Skeletal muscle cell (primary cell): ENCODE results near the gene IL21.

Experiments used
- DNase-seq: peaks from one replicate; pipeline ENCODE4 v3.0.0-alpha.2; 2010; ENCODE audit warnings: low read depth
- H3K4me3 ChIP-seq: 2 replicates; pipeline ENCODE4 v1.5.1; 2011; ENCODE audit warnings: low read depth, mild to moderate bottlenecking, control low read depth, low read length, moderate library complexity

IL21 gene

GRCh38 chr4:122636697-122637096, 15.8 kb upstream of the IL21 start:
- no peak for DNase-seq
- H3K4me3 ChIP-seq, result no peak overlapping the region

- H3K4me3 ChIP-seq, result no peak overlapping the region
- no peak for DNase-seq
Measured at GRCh38 chr4:122635205-122635604, 14.3 kb upstream of the IL21 start.

GRCh38 chr4:122633211-122633610, 12.3 kb upstream of the IL21 start:
- no peak overlapping the region for H3K4me3 ChIP-seq
- no peak for DNase-seq

GRCh38 chr4:122632396-122633143, 11.7 kb upstream of the IL21 start:
- no peak overlapping the region for H3K4me3 ChIP-seq
- DNase-seq, result no peak

GRCh38 chr4:122625156-122625555, 4.3 kb upstream of the IL21 start:
- H3K4me3 ChIP-seq, result no peak overlapping the region

GRCh38 chr4:122624205-122624604, 3.3 kb upstream of the IL21 start:
- no peak overlapping the region for H3K4me3 ChIP-seq
- no peak for DNase-seq

More at GRCh38 chr4:122625156-122625555, 4.3 kb upstream of the IL21 start:
- DNase-seq, result peak; percentile 48

GRCh38 chr4:122623637-122624166, 2.8 kb upstream of the IL21 start:
- H3K4me3 ChIP-seq, result no peak overlapping the region

GRCh38 chr4:122622400-122622799, 1.5 kb upstream of the IL21 start:
- DNase-seq, result no peak

More at GRCh38 chr4:122623637-122624166, 2.8 kb upstream of the IL21 start:
- no peak for DNase-seq

GRCh38 chr4:122619611-122620010, 1.3 kb downstream of the IL21 start:
- DNase-seq, result no peak
- no peak overlapping the region for H3K4me3 ChIP-seq

More at GRCh38 chr4:122622400-122622799, 1.5 kb upstream of the IL21 start:
- no peak overlapping the region for H3K4me3 ChIP-seq

- DNase-seq, result no peak
- H3K4me3 ChIP-seq, result no peak overlapping the region
Measured at GRCh38 chr4:122617597-122618593, 3.0 kb downstream of the IL21 start.

GRCh38 chr4:122616915-122617596, 3.8 kb downstream of the IL21 start:
- H3K4me3 ChIP-seq, result no peak overlapping the region
- DNase-seq, result no peak

GRCh38 chr4:122614621-122615020, 6.2 kb downstream of the IL21 start:
- DNase-seq, result no peak
- no peak overlapping the region for H3K4me3 ChIP-seq

GRCh38 chr4:122612540-122612939, 8.3 kb downstream of the IL21 start:
- no peak overlapping the region for H3K4me3 ChIP-seq
- no peak for DNase-seq

- no peak overlapping the region for H3K4me3 ChIP-seq
- no peak for DNase-seq
Measured at GRCh38 chr4:122606364-122607043, 14.4 kb downstream of the IL21 start.

- no peak for DNase-seq
- no peak overlapping the region for H3K4me3 ChIP-seq
Measured at GRCh38 chr4:122604146-122604545, 16.7 kb downstream of the IL21 start.

GRCh38 chr4:122603156-122603574, 17.7 kb downstream of the IL21 start:
- DNase-seq, result no peak
- no peak overlapping the region for H3K4me3 ChIP-seq

- DNase-seq, result no peak
- H3K4me3 ChIP-seq, result no peak overlapping the region
Measured at GRCh38 chr4:122602277-122603142, 18.4 kb downstream of the IL21 start.

GRCh38 chr4:122591196-122591595, 29.7 kb downstream of the IL21 start:
- DNase-seq, result no peak
- H3K4me3 ChIP-seq, result no peak overlapping the region
